BJ (cell line): ENCODE results near the gene HTR3A. TPM values are rescaled to one million over a fixed set of nuclear protein-coding genes. Genes with fewer than 3 reads are reported as not detected.

Experiments
- CTCF ChIA-PET: fragments of 350-600 bp; formaldehyde crosslinking; extraction: SDS; loops from one replicate; lab custom pipeline; 2021; ENCODE audit warnings: antibody characterized with exemption, inconsistent platforms; lab: Yijun Ruan, JAX
- POLR2A ChIA-PET: fragments of 300-600 bp; sonication (Branson Sonifier 250); formaldehyde crosslinking; extraction: SDS; loops from one replicate; lab custom pipeline; 2021; ENCODE audit warnings: antibody characterized with exemption; lab: Charles Lee
- DNase-seq: peaks from one replicate; pipeline ENCODE4 v3.0.0-alpha.2; 2011; ENCODE audit warnings: low read depth
- H3K27me3 ChIP-seq: 2 replicates; pipeline ENCODE4 v1.6.0; 2011; ENCODE audit warnings: low read length; ENCODE audit not compliant: control insufficient read depth, insufficient read depth
- H3K36me3 ChIP-seq: 2 replicates; pipeline ENCODE4 v1.5.1; 2011; ENCODE audit warnings: low read length; ENCODE audit not compliant: control insufficient read depth, insufficient read depth
- H3K4me3 ChIP-seq: 2 replicates; pipeline ENCODE4 v1.5.1; 2011; ENCODE audit warnings: low read depth, mild to moderate bottlenecking, control low read depth, low read length
- CTCF ChIP-seq: IDR thresholded peaks from 2 replicates; pipeline ENCODE4 v1.5.1; 2011; ENCODE audit warnings: low read depth, mild to moderate bottlenecking, control low read depth, inconsistent platforms, low read length, moderate library complexity; ENCODE audit not compliant: insufficient read depth
- polyA plus RNA-seq: library from polyadenylated mRNA; depleted of rRNA; stranded (reverse); fragments of >200 nt; gene quantifications from 2 replicates; pipeline ENCODE4 v1.2.3, GENCODE V29; 2011

The HTR3A gene
- polyA plus RNA-seq, 1 experiment, result not detected

GRCh38 chr11:113985906-113986305 is 11.0 kb downstream of the HTR3A start:
- Histone ChIP-seq H3K27me3 (no peaks in the 10 kb centered on the region; the same call in 1 of the 2 replicates), H3K36me3 (no peaks in the 10 kb centered on the region), H3K4me3 (no peak overlapping the region)
- POLR2A ChIA-PET, result no interaction called here
- CTCF ChIA-PET, result interaction anchor here (2.2 to 2.9 kb wide), 2 partner anchors 8 to 275 kb away, joined by 5 to 12 read pairs; no protein-coding TSS in a partner anchor
- TF ChIP-seq CTCF, result no peak
- no peak for DNase-seq

GRCh38 chr11:113986351-113987140 is 11.6 kb downstream of the HTR3A start:
- H3K27me3 ChIP-seq, result no peaks in the 10 kb centered on the region; the same call in 1 of the 2 replicates

GRCh38 chr11:113989381-113989780 is 14.5 kb downstream of the HTR3A start:
- H3K4me3 ChIP-seq, result no peak overlapping the region
- no peak for TF ChIP-seq CTCF
- no peaks in the 10 kb centered on the region for H3K27me3 ChIP-seq
- ChIA-PET POLR2A (no interaction called here), CTCF (interaction anchor here (1.1 kb wide), 1 partner anchor 271 kb away, joined by 3 read pairs; no protein-coding TSS in a partner anchor)
- H3K36me3 ChIP-seq, result no peaks in the 10 kb centered on the region
- DNase-seq, result no peak

More at GRCh38 chr11:113986351-113987140, 11.6 kb downstream of the HTR3A start:
- Histone ChIP-seq H3K4me3 (no peak overlapping the region), H3K36me3 (no peaks in the 10 kb centered on the region)
- CTCF ChIA-PET, result interaction anchor here (2.2 to 2.9 kb wide), 2 partner anchors 8 to 275 kb away, joined by 5 to 12 read pairs; no protein-coding TSS in a partner anchor
- POLR2A ChIA-PET, result no interaction called here
- TF ChIP-seq CTCF, result no peak
- no peak for DNase-seq

GRCh38 chr11:113989916-113990315 is 15.0 kb downstream of the HTR3A start:
- Histone ChIP-seq H3K4me3 (no peak overlapping the region), H3K36me3 (no peaks in the 10 kb centered on the region), H3K27me3 (no peaks in the 10 kb centered on the region)
- DNase-seq, result no peak
- CTCF ChIA-PET, result interaction anchor here (1.1 kb wide), 1 partner anchor 271 kb away, joined by 3 read pairs; no protein-coding TSS in a partner anchor
- no peak for TF ChIP-seq CTCF
- POLR2A ChIA-PET, result no interaction called here

GRCh38 chr11:113991170-113991569 is 16.3 kb downstream of the HTR3A start:
- Histone ChIP-seq H3K36me3 (no peaks in the 10 kb centered on the region), H3K27me3 (0 out of 2 replicates have a peak, but pooled peaks cover 1% of the 10 kb centered on the region), H3K4me3 (no peak overlapping the region)
- TF ChIP-seq CTCF, result no peak
- CTCF ChIA-PET, result interaction anchor here (1.5 to 9.3 kb wide), 2 partner anchors 85 to 272 kb away, joined by 3 to 218 read pairs; no protein-coding TSS in a partner anchor
- no peak for DNase-seq
- POLR2A ChIA-PET, result no interaction called here
